ENCODE measurements around the gene TCF23.
"Not testable (repeated sequence)": the region's sequence is repeated elsewhere in the genome, so short reads cannot be mapped to it uniquely, and the experiment has no call there.

The TCF23 gene

DNA sequence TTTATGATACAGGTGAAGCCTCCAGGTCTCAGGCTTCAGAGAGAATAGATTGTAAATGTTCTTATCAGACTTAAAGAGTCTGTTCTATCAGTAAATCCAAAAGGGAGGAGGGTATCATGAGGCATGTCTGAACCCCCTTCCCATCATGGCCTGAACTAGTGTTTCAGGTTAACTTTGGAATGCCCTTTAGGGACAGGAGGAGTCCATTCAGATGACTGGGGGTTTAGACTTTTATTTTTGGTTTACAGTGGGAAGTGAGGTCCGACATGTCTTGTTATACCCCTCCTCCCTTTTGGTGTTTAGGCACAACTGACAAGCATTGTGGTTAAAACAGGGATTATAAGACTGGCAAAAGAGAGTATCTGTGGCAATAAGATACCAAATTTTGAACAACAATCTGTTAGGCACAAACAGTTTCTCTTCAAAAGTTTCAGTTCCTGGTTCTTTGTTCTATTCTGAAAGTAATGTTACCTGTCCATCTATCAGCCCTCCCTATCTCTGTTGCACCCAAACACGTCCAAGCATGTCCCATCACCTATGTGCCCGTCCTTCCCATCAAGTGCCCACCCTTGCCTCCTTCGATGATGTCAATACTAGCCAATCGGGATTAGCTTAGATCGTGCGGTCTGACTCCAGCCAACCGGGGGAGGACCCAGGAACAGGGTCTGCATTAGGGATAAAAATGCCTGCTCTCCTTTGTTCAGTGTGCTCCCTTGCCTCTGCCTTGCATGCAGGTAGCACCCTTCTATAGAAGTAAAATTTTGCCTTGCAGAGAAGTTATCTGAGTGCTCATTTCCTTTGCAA, 16.4 kb downstream of the TCF23 start:
- FAIRE-seq (peak; percentile 87), DNase-seq (ENCODE audit: insufficient read length, low spot score) (no peak)
- TF ChIP-seq PAX5 (IDR thresholded peaks at IDR 0.05; ENCODE audit: insufficient read depth, low read length, severe bottlenecking): no peak
- peak; percentile 96 for TF ChIP-seq SPI1 (IDR thresholded peaks at IDR 0.05; ENCODE audit: low read depth, low read length)

- FAIRE-seq (no peak), DNase-seq (ENCODE audit: insufficient read length, low spot score) (no peak)
Observed at GRCh38 chr2:27170581-27171337, 22.0 kb downstream of the TCF23 start.

DNA sequence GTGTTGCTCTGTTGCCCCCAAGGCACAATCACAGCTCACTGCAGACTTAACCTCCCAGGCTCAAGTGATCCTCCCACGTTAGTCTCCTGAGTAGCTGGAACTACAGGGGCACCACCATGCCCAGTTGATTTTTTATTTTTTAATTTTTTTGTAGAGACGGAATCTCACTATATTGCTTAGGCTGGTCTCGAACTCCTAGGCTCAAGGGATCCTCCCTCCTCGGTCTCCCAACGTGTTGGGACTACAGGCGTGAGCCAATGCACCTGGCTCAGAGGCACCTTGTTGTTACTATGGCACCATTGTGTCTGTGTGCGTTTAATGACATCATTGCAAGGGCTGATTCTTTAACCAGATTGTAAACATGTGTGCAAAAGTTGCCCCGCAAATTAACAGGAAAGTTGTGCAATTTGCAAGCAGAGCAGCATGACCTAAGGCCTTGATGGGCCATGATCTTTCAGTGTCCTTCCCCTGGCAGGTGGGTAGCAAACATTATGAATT, 22.6 kb downstream of the TCF23 start:
- no peak for FAIRE-seq
- no peak for DNase-seq (ENCODE audit: insufficient read length, low spot score)
- TF ChIP-seq PAX5 (IDR thresholded peaks at IDR 0.05; ENCODE audit: insufficient read depth, low read length, severe bottlenecking): no peak
- TF ChIP-seq TAF1 (IDR thresholded peaks at IDR 0.05; ENCODE audit: low read depth, low read length): no peak
- TF ChIP-seq POU2F2 (IDR thresholded peaks at IDR 0.05; ENCODE audit: low read depth, low read length): no peak
- no peak for TF ChIP-seq SPI1 (IDR thresholded peaks at IDR 0.05; ENCODE audit: low read depth, low read length)

More at GRCh38 chr2:27170581-27171337, 22.0 kb downstream of the TCF23 start:
- TF ChIP-seq POLR2AphosphoS5 (IDR thresholded peaks at IDR 0.05; ENCODE audit: low read depth, low read length) (no peak), TAF1 (IDR thresholded peaks at IDR 0.05; ENCODE audit: low read depth, low read length) (no peak), POLR2A (IDR thresholded peaks at IDR 0.05; ENCODE audit: low read depth, low read length) (no peak)

DNA sequence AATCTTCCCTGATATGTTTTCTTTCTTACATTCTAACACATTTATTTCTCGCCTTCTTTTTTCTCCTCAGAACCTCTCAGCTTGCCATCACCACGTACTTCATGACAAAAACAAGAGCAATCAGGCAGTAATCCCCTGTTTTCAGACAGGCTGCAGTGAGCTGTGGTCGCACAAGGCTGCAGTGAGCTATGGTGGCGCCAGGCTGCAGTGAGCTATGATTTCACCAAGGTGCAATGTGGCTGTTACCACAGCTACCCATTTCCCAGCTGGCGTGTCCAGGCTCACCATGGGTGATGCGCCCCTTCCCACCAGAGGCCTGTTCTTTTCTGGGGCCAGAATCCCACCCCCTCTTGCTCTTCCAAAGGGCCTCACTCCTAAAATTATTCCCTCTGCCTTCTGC, 25.8 kb downstream of the TCF23 start:
- FAIRE-seq (no peak), DNase-seq (ENCODE audit: insufficient read length, low spot score) (no peak)
- TF ChIP-seq POLR2AphosphoS5 (IDR thresholded peaks at IDR 0.05; ENCODE audit: low read depth, low read length) (no peak), PAX5 (IDR thresholded peaks at IDR 0.05; ENCODE audit: insufficient read depth, low read length, severe bottlenecking) (no peak), TAF1 (IDR thresholded peaks at IDR 0.05; ENCODE audit: low read depth, low read length) (no peak), SPI1 (IDR thresholded peaks at IDR 0.05; ENCODE audit: low read depth, low read length) (no peak), POLR2A (IDR thresholded peaks at IDR 0.05; ENCODE audit: low read depth, low read length) (no peak)

DNA sequence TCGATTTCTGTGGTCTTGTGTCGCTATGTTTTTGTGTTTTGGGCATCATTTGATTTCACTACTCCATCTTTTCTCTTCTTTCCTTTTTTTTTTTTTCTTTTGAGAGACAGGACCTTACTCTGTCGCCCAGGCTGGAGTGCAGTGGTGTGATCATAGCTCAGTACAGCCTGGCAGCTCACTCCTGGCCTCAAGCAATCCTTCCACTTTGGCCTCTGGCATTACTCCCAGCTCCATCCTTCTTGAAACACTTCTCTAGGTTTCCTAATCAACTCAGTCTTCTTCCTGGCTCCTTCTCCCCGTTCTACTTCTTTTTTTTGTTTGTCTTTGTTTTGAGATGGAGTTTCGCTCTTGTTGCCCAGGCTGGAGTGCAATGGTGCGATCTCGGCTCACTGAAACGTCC, 26.5 kb downstream of the TCF23 start:
- FAIRE-seq (no peak), DNase-seq (ENCODE audit: insufficient read length, low spot score) (no peak)
- no peak for TF ChIP-seq SPI1 (IDR thresholded peaks at IDR 0.05; ENCODE audit: low read depth, low read length)
- no peak for TF ChIP-seq POLR2A (IDR thresholded peaks at IDR 0.05; ENCODE audit: low read depth, low read length)
- TF ChIP-seq POU2F2 (IDR thresholded peaks at IDR 0.05; ENCODE audit: low read depth, low read length): no peak
- TF ChIP-seq TAF1 (IDR thresholded peaks at IDR 0.05; ENCODE audit: low read depth, low read length): no peak
- no peak for TF ChIP-seq POLR2AphosphoS5 (IDR thresholded peaks at IDR 0.05; ENCODE audit: low read depth, low read length)
- no peak for TF ChIP-seq PAX5 (IDR thresholded peaks at IDR 0.05; ENCODE audit: insufficient read depth, low read length, severe bottlenecking)

DNA sequence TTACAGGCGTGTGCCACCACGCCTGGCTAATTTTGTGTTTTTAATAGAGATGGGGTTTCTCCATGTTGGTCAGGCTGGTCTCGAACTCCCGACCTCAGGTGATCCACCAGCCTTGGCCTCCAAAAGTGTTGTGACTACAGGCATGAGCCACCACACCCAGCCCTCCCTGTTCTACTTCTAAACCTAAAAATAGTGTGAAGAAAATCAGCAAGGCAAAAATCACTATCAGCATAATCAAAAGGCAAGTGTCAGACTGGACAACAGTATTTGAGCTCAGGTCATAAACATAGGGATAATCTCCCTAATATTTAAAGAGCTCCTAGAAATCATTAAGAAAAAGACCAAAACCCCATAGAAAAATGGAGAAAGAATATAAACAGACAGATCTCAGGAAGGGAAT, 27.0 kb downstream of the TCF23 start:
- FAIRE-seq; DNase-seq (ENCODE audit: insufficient read length, low spot score): not testable (repeated sequence)

DNA sequence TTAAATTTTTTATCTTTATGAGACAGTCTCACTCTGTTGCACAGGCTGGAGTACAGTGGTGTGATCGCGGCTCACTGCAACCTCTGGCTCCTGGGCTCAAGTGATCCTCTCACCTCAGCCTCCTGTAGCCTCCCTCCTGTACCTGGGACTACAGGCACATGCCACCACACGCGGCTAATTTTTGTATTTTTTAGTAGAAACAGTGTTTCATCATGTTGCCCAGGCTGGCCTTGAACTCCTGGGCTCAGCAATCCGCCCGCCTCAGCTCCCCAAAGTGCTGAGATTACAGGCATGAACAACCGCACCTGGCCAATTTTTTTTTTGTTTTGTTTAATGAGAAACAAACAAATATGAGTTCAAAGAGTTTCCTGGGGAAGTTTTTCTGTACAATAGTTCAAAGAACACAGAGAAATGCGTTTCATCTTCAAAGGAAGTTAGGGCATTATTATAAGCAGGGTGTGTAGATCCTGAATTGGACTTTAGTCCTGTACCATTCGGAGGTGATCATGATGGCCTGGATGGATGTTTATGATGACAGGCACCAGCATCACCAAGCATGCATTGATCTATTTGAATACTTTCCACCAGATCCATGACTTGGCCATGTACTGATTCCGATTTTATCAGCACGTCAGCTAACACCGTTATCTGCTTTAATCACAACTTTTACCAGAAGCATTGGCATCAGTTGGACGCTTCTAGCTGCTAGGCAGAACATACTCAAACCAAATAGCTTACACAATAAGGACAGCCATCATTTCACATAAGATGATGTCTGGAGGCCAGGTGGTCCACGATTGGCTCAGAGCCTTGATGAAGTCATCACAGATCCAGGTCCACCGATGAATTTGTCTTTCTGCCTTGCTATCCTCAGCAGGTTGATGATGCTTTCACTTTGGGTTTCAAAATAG, 28.9 kb downstream of the TCF23 start:
- TF ChIP-seq SPI1 (IDR thresholded peaks at IDR 0.05; ENCODE audit: low read depth, low read length): no peak
- TF ChIP-seq PAX5 (IDR thresholded peaks at IDR 0.05; ENCODE audit: insufficient read depth, low read length, severe bottlenecking): no peak
- no peak for TF ChIP-seq POLR2AphosphoS5 (IDR thresholded peaks at IDR 0.05; ENCODE audit: low read depth, low read length)
- TF ChIP-seq TAF1 (IDR thresholded peaks at IDR 0.05; ENCODE audit: low read depth, low read length): no peak
- TF ChIP-seq POLR2A (IDR thresholded peaks at IDR 0.05; ENCODE audit: low read depth, low read length): no peak
- FAIRE-seq (peak; percentile 43), DNase-seq (ENCODE audit: insufficient read length, low spot score) (no peak)

- TF ChIP-seq POLR2A (IDR thresholded peaks at IDR 0.05; ENCODE audit: low read depth, low read length): no peak
- no peak for TF ChIP-seq SPI1 (IDR thresholded peaks at IDR 0.05; ENCODE audit: low read depth, low read length)
- no peak for TF ChIP-seq TAF1 (IDR thresholded peaks at IDR 0.05; ENCODE audit: low read depth, low read length)
- no peak for TF ChIP-seq POLR2AphosphoS5 (IDR thresholded peaks at IDR 0.05; ENCODE audit: low read depth, low read length)
- TF ChIP-seq PAX5 (IDR thresholded peaks at IDR 0.05; ENCODE audit: insufficient read depth, low read length, severe bottlenecking): no peak
- TF ChIP-seq POU2F2 (IDR thresholded peaks at IDR 0.05; ENCODE audit: low read depth, low read length): no peak
- no peak for FAIRE-seq
Observed at GRCh38 chr2:27178469-27178868, 29.7 kb downstream of the TCF23 start.

GRCh38 chr2:27179344-27180000, 30.7 kb downstream of the TCF23 start:
- DNase-seq (ENCODE audit: insufficient read length, low spot score) (no peak), FAIRE-seq (no peak)
- TF ChIP-seq TAF1 (IDR thresholded peaks at IDR 0.05; ENCODE audit: low read depth, low read length): no peak
- no peak for TF ChIP-seq SPI1 (IDR thresholded peaks at IDR 0.05; ENCODE audit: low read depth, low read length)
- no peak for TF ChIP-seq POLR2A (IDR thresholded peaks at IDR 0.05; ENCODE audit: low read depth, low read length)
- TF ChIP-seq POLR2AphosphoS5 (IDR thresholded peaks at IDR 0.05; ENCODE audit: low read depth, low read length): no peak
- no peak for TF ChIP-seq POU2F2 (IDR thresholded peaks at IDR 0.05; ENCODE audit: low read depth, low read length)
- no peak for TF ChIP-seq PAX5 (IDR thresholded peaks at IDR 0.05; ENCODE audit: insufficient read depth, low read length, severe bottlenecking)

More at GRCh38 chr2:27178469-27178868, 29.7 kb downstream of the TCF23 start:
- no peak for DNase-seq (ENCODE audit: insufficient read length, low spot score)

Measured in GM12891 (cell line).